A673 (cell line): ENCODE measurements around the gene HEBP2.

ENCODE experiments used
- CTCF ChIP-seq: fragments of 300-800, 200-600 bp; sonication (generic); conservative IDR thresholded peaks from 2 replicates; pipeline ENCODE4 v1.5.1; 2017; ENCODE audit warnings: low read depth, mild to moderate bottlenecking, antibody characterized with exemption, low read length, moderate library complexity, mixed read lengths
- EZH2 ChIP-seq: fragments of 200-600 bp; sonication (generic); IDR thresholded peaks from 2 replicates; pipeline ENCODE4 v1.6.1; 2017; ENCODE audit warnings: borderline replicate concordance, low read depth, mild to moderate bottlenecking, mixed read lengths, antibody characterized with exemption, low read length; ENCODE audit not compliant: poor library complexity, severe bottlenecking

DNA sequence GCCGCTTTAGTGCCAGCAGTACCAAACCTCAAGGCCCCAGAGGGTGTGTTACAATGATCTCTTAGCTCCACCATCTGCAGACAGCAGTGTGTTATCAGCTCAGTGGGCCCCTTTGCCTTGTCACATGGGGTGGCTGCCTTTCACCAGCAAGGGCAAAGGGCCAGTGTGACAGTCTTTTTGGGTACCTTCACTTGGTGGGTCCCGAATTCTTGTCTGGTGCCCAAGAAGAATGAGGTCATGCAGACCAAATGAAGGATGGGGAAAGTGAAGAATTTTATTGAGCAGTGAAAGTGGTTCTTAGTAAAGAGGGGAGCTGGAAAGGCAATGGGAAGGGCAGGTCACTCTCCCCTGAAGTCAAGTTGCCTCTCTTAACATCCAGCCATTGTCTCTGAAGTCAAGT is 29.2 kb upstream of the HEBP2 start:
- no peak for TF ChIP-seq CTCF
- TF ChIP-seq EZH2 = no peak
